Central memory CD4-positive, alpha-beta T cell (primary cell): ENCODE data around the gene KCNJ14.
A peak's percentile ranks its signal among the peaks of the same experiment; 100 is the strongest.

ENCODE experiments used
- DNase-seq: peaks from one replicate; pipeline ENCODE4 v3.0.0; 2022

Gene KCNJ14

GRCh38 chr19:48510421-48511268 lies 55.3 kb downstream of the KCNJ14 start:
- DNase-seq = peak; percentile 69

DNA sequence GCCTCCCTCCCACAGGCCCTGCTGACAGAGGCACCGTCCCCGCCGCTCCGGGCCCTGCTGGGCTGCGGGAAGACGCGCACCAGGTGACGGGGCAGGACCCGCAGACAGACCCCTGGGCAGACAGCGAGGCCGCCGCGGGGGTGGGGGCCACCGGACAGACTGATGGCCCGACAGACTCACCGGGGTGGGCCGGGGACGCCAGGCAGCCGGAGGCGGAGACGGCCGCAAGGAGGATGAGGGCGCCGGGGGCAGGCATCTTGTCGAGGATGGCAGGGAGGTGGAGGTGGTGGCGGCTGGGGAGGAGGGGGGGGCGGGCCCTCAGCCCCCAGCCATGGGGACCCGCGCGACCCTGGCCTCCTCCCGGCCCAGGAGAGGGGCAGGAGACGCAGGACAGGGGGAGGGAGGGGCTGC lies 56.0 kb downstream of the KCNJ14 start:
- peak; percentile 36 for DNase-seq

- DNase-seq = peak; percentile 84
These were observed 56.6 kb downstream of the KCNJ14 start, which contains the start of gene LMTK3 for GRCh38 chr19:48511800-48512503. LMTK3 (minus strand) TSS chr19:48511835; CDS start chr19:48511576, 259 bp downstream.

GRCh38 chr19:48512504-48513288 lies 57.3 kb downstream of the KCNJ14 start:
- peak; percentile 24 for DNase-seq

DNA sequence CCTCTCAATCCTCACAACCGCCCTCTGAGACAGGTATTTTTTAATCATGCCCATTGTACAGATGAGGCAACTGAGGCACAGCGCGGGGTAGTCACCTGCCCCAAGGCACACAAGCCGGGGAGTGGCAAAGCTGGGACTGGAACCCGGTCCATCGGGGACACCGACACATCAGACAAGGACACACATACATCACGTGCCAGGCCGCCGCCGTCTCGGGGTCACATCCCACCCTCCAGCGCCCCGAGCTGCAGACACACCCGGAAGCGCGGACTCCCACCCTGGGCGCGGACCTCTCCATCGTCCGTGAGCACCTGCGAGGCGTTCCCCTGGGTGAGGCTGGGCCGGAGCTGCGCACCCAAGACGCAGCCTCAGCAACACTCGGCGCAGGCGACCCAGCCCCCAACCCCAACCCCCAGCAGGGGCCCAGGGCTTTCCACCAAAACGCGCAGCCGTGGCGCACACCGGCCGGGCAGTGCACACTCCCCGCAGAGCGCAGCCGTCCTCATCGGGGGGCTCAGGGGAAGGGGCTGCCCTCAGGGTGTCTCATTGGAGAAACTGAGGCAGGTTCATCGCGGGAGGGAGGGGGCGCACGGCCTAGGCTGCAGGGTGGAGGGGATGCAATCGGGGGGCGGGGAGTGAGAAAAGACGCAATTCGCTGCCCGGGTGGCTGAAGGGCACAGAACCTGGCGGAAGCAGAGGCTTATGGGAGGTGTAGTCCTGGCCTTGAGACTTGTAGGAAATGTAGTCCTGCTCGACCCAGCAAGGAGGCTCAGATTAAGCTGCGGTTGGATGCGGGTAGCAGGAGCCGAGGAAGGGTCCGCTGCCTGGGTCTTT lies 58.1 kb downstream of the KCNJ14 start:
- DNase-seq = peak; percentile 68

- no peak for DNase-seq
These were observed 58.7 kb downstream of the KCNJ14 start for GRCh38 chr19:48514123-48514458.

DNA sequence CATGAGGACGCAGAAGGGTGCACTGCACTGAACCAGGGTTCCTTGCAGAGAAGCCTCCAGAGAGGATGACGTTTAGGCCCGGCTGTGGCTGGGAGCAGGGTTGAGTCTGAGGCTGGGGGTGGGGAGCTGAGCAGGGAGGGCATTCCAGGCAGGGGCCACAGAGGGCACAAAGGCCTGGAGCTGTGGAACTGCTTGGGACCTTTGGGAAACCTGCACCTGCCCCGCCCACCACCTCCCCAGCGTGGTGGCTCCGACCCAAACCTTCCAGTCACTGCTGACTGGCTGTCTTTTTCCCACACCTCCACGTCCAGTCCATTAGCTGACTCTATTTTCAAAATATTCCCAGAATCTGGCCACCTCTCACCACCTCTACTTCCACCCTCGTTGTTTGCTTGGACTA lies 61.2 kb downstream of the KCNJ14 start:
- DNase-seq = no peak
